NCI-H2107 (cell line): ENCODE results near the gene ULK4.
"Not testable (repeated sequence)": the region's sequence is repeated elsewhere in the genome, so short reads cannot be mapped to it uniquely, and the experiment has no call there.

Experiments
- DNase-seq: peaks from one replicate; lab custom pipeline; 2025; lab: John Stamatoyannopoulos, UW

The ULK4 gene

GRCh38 chr3:41575724-41576123, 386.2 kb downstream of the ULK4 start:
- DNase-seq: no peak

- DNase-seq: no peak
Observed at GRCh38 chr3:41574900-41575299, 387.0 kb downstream of the ULK4 start.

- no peak for DNase-seq
Observed at GRCh38 chr3:41573591-41573990, 388.3 kb downstream of the ULK4 start.

- no peak for DNase-seq
Observed at GRCh38 chr3:41572092-41572491, 389.8 kb downstream of the ULK4 start.

GRCh38 chr3:41569632-41570305, 392.1 kb downstream of the ULK4 start:
- DNase-seq: no peak

- DNase-seq: no peak
Observed at GRCh38 chr3:41565948-41566514, 395.9 kb downstream of the ULK4 start.

- no peak for DNase-seq
Observed at GRCh38 chr3:41565003-41565402, 396.9 kb downstream of the ULK4 start.

- DNase-seq: not testable (repeated sequence)
Observed at GRCh38 chr3:41556245-41556644, 405.7 kb downstream of the ULK4 start.

GRCh38 chr3:41532976-41533375, 428.9 kb downstream of the ULK4 start:
- no peak for DNase-seq

GRCh38 chr3:41526995-41527573, 434.8 kb downstream of the ULK4 start:
- DNase-seq: no peak

- DNase-seq: no peak
Observed at GRCh38 chr3:41525303-41526064, 436.4 kb downstream of the ULK4 start.

- DNase-seq: no peak
Observed at GRCh38 chr3:41523897-41524296, 438.0 kb downstream of the ULK4 start.

GRCh38 chr3:41522612-41523011, 439.3 kb downstream of the ULK4 start:
- no peak for DNase-seq

- no peak for DNase-seq
Observed at GRCh38 chr3:41521010-41521655, 440.8 kb downstream of the ULK4 start.

- no peak for DNase-seq
Observed at GRCh38 chr3:41519746-41520145, 442.2 kb downstream of the ULK4 start.

- no peak for DNase-seq
Observed at GRCh38 chr3:41518626-41519025, 443.3 kb downstream of the ULK4 start.

GRCh38 chr3:41508063-41508696, 453.7 kb downstream of the ULK4 start:
- DNase-seq: no peak

- no peak for DNase-seq
Observed at GRCh38 chr3:41507336-41508062, 454.4 kb downstream of the ULK4 start.

- DNase-seq: no peak
Observed at GRCh38 chr3:41503998-41504623, 457.8 kb downstream of the ULK4 start.

GRCh38 chr3:41502481-41502880, 459.4 kb downstream of the ULK4 start:
- DNase-seq: no peak

- DNase-seq: no peak
Observed at GRCh38 chr3:41502023-41502422, 459.9 kb downstream of the ULK4 start.
